A673 (cell line): ENCODE results near the gene TEX14.

Experiments
- EZH2 ChIP-seq: fragments of 200-600 bp; sonication (generic); IDR thresholded peaks from 2 replicates; pipeline ENCODE4 v1.6.1; 2017; ENCODE audit warnings: borderline replicate concordance, low read depth, mild to moderate bottlenecking, mixed read lengths, antibody characterized with exemption, low read length; ENCODE audit not compliant: poor library complexity, severe bottlenecking
- TF ChIP-seq, protein P1 (sequence below): fragments of 300-800, 200-600 bp; sonication (generic); conservative IDR thresholded peaks from 2 replicates; pipeline ENCODE4 v1.5.1; 2017; ENCODE audit warnings: low read depth, mild to moderate bottlenecking, antibody characterized with exemption, low read length, moderate library complexity, mixed read lengths

GRCh38 chr17:58677194-58677880, 14.5 kb downstream of the TEX14 start:
- TF ChIP-seq, protein P1, sequence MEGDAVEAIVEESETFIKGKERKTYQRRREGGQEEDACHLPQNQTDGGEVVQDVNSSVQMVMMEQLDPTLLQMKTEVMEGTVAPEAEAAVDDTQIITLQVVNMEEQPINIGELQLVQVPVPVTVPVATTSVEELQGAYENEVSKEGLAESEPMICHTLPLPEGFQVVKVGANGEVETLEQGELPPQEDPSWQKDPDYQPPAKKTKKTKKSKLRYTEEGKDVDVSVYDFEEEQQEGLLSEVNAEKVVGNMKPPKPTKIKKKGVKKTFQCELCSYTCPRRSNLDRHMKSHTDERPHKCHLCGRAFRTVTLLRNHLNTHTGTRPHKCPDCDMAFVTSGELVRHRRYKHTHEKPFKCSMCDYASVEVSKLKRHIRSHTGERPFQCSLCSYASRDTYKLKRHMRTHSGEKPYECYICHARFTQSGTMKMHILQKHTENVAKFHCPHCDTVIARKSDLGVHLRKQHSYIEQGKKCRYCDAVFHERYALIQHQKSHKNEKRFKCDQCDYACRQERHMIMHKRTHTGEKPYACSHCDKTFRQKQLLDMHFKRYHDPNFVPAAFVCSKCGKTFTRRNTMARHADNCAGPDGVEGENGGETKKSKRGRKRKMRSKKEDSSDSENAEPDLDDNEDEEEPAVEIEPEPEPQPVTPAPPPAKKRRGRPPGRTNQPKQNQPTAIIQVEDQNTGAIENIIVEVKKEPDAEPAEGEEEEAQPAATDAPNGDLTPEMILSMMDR, result no peak
- no peak for TF ChIP-seq EZH2
